NCI-H524 treated with DMSO at 0.1 percent for 48 hours (cell line): ENCODE data around the gene CACNB2.

Experiments
- DNase-seq: peaks from one replicate; lab custom pipeline; 2025; lab: John Stamatoyannopoulos, UW

The CACNB2 gene

GRCh38 chr10:18140149-18140956 lies at the start of gene CACNB2:
Gene CACNB2 (plus strand): TSS chr10:18140424.
- DNase-seq, result no peak

GRCh38 chr10:18094332-18094731 lies 45.9 kb upstream of the CACNB2 start:
- DNase-seq, result no peak

GRCh38 chr10:18094793-18095192 lies 45.4 kb upstream of the CACNB2 start:
- no peak for DNase-seq

- DNase-seq, result no peak
These were observed 42.7 kb upstream of the CACNB2 start for GRCh38 chr10:18097524-18097923.

DNA sequence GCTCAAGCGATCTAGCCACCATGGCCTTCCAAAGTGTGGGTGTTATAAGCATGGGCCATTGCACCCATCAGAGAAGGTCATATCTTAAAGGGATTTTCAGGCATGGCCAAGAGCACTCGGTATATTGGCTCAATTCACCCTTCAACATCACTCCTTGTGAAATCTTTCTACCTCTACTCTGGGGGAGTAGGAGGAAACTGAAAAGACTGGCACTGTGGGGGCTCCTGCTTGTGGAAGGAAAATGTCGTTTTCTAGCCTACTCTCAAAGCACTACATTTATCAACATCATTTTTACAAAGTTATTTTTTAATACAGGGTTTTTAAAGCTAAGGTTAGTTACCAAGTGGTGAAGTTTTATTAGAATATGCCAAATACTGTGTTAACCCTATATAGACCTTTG lies 42.0 kb upstream of the CACNB2 start:
- no peak for DNase-seq

- no peak for DNase-seq
These were observed 40.8 kb upstream of the CACNB2 start for GRCh38 chr10:18099415-18099814.

DNA sequence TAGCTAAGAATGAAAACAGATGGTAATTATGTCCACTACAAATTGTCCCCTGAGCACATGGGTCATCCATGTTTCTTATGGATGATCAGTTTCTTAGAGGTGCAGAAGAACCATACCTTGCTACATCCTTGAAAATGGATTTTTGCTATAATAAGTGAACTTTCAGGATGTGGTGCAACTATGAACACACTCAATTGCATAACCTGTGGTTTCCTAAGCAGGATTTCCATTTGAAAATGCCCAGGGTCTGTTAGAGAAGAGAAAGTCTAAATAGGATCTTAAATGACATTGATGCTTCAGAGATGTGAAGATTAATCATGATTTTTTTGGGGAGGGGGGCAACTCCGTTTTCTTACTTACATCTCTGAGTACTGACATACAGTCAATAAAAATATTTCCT lies 39.6 kb upstream of the CACNB2 start:
- DNase-seq, result no peak

DNA sequence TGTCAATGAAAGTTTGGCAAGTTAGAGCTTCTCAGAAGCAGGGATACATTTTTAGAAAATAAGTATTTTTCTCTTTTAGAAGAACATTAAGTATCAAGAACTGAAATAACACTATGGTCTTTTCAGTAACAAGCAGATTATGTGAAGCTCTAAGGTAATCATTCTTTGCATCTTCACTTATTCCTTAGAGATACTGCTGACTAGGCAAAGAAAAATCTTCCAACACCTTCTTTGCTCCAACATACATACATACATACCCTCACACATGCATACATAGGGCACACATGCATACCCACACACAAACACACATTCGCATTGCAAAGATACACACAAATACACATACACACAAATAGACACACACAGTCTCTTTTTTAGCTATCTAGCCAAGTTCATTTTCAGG lies 37.8 kb upstream of the CACNB2 start:
- no peak for DNase-seq

DNA sequence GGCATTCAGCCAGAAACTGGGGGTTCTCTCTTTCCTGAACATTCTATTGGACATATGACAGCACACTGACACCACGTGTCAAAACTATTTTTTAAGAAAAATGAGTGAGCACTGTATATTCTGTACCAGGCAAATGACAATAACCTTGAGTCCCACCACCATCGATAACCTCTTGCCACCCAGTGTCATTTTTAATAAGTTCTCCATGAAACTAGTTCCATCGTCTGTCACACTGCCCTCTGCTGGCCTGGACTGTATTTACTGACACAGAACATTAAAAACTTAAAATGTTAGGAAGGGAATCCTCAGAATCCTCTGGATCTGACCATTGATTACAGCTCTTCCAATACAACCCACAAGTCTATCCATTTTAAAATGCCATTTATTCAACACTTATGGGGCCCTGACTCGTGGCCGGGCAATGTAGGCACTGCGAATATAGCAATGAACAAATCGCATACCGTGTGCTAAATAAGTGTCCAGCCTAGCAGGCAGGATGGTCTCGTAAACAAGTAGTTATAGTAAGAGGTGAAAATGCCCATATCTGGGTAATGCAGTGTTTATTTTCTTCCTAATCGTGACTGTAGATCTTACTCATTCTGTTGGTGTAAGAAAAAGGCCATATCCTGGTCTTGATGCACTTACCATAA lies 35.9 kb upstream of the CACNB2 start:
- DNase-seq, result no peak

GRCh38 chr10:18109341-18109870 lies 30.8 kb upstream of the CACNB2 start:
- no peak for DNase-seq

GRCh38 chr10:18113881-18114280 lies 26.3 kb upstream of the CACNB2 start:
- DNase-seq, result no peak

- DNase-seq, result no peak
These were observed 22.9 kb upstream of the CACNB2 start for GRCh38 chr10:18117276-18117675.

- no peak for DNase-seq
These were observed 17.5 kb upstream of the CACNB2 start for GRCh38 chr10:18122753-18123152.

DNA sequence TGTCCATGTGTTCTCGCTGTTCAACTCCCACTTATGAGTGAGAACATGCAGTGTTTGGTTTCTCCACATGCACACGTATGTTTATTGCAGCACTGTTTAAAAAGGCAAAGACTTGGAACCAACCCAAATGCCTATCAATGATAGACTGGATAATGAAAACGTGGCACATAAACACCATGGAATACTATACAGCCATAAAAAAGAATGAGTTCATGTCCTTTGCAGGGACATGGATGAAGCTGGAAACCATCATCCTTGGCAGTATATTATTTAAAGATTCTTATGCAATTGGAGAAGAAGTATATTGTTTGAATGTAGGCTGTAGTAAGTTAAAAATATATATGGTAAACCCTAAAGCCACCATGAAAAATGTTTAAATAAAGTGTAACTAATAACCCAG lies 7.2 kb upstream of the CACNB2 start:
- no peak for DNase-seq

DNA sequence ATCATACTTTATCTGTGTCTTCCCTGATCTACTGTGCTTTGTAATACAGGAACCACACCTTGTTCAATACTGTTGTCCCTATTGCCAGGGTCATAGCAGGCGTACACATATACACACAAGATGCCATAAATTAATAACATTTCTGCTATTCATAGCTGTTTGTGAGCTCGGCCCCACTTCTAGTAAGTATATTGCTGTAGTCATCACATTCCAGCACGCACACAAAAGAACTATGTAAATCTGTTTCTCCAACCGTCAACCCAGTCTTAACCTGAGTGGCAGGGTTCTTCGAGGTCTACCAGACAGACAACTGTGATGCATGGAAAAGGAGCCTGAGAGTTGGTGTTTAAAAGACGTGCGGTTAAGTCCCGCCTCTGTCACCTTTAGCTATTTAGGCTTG lies 5.7 kb upstream of the CACNB2 start:
- no peak for DNase-seq

- no peak for DNase-seq
These were observed 5.3 kb upstream of the CACNB2 start for GRCh38 chr10:18134921-18135320.

GRCh38 chr10:18136073-18136791 lies 4.0 kb upstream of the CACNB2 start:
- no peak for DNase-seq

- no peak for DNase-seq
These were observed 3.1 kb upstream of the CACNB2 start for GRCh38 chr10:18137111-18137510.

DNA sequence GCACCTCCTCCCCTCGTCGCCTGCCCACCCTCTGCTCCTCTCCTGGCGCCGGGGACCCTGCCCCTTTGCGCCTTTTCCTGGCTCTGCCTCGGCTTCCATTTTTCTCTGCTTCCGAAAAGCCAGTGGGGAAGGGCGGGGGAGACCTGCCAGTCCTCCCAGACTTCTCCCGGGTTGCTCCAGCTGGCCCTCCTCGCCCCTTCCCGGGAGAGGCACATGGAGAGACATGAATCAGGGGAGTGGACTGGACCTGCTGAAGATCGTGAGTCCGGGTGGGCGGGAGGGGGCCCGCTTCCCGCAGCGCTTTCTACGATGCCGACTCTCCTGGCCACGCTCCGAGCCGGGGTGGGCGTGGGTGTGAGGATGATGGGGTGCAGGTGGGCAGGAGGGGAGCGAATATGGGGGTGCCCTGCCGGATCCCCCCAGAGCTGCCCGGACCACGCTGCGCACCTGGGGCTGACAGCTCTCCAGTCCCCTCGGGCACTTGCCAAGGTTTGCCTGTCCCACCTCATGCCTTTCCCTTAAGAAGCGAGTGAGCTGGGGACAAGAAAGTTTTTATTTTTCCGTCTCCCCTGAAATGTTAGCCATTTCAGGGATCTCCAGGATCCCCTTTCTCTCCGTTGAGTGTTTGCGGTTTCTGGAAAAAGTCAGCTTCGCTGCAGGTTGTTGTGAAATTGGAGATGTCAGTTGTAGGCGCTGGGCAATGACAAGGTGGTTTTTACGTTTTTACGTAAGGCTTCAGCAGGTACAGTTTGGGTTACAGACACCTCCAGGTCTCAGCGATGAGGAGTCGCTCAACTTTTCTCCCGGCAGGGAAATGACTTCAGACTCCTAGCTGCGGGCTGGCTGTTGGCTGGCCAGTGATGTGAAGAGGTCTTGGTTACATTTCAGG lies 977 bp downstream of the CACNB2 start:
- DNase-seq, result no peak

DNA sequence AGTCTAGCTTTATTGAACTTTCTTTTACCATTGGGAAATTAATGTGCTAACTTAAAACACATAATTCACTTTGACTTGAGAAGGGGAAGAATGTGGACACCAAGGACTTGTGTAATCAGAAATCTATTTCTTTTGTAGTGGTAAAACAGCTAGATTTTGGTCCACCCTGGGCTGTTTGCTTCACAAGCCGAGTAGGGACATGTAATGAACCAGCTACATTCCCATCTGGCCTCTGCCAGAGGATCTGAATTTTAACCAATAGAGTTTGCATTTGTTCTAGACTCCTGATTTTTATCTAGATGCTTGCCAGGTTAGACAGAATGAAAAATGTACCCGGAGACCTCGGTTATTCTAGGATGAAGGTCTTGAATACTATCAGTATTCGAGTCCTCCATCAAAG lies 1.9 kb downstream of the CACNB2 start:
- DNase-seq, result no peak

- DNase-seq, result no peak
These were observed 4.2 kb downstream of the CACNB2 start for GRCh38 chr10:18144396-18144795.

- peak; percentile 58 for DNase-seq
These were observed 4.7 kb downstream of the CACNB2 start for GRCh38 chr10:18144928-18145327.
